Vagina (tissue), 2 donors: ENCODE measurements around the gene ARFIP1. TPM values are rescaled to one million over a fixed set of nuclear protein-coding genes. Genes with fewer than 3 reads are reported as not detected.
"Not testable (repeated sequence)": the region's sequence is repeated elsewhere in the genome, so short reads cannot be mapped to it uniquely, and the experiment has no call there.

Experiments used
- DNase-seq, 2 donors: peaks; one replicate each; pipeline ENCODE4 v3.0.0-alpha.2; 2017; ENCODE audit errors: extremely low spot score in 2 of 2
- H3K27ac ChIP-seq: fragments of 200-600 bp; sonication (generic); one replicate; pipeline ENCODE4 v1.5.1; 2019
- H3K27me3 ChIP-seq: fragments of 200-600 bp; sonication (generic); one replicate; pipeline ENCODE4 v1.5.1; 2019
- H3K36me3 ChIP-seq, 2 donors: fragments of 200-600 bp; sonication (generic); one replicate each; pipeline ENCODE4 v1.5.1; 2017 to 2019
- H3K4me1 ChIP-seq: fragments of 200-600 bp; sonication (generic); one replicate; pipeline ENCODE4 v1.5.1; 2019
- H3K4me3 ChIP-seq, 2 donors: fragments of 200-600 bp; sonication (generic); 1 replicate in 1 of 2; 2 replicates in 1 of 2; pipeline ENCODE4 v1.5.1; 2016 to 2019
- H3K9me3 ChIP-seq: fragments of 200-600 bp; sonication (generic); one replicate; pipeline ENCODE4 v1.5.1; 2019
- POLR2A ChIP-seq, 2 donors: fragments of 450-650 bp; IDR thresholded peaks; one replicate each; pipeline ENCODE4 v1.6.1; 2017; ENCODE audit warnings: antibody characterized with exemption in 2 of 2, mild to moderate bottlenecking in 2 of 2, moderate library complexity in 2 of 2
- POLR2AphosphoS5 ChIP-seq, 2 donors: sonication (generic); formaldehyde crosslinking; IDR thresholded peaks; one replicate each; pipeline ENCODE4 v1.9.0; 2017; ENCODE audit warnings: antibody characterized with exemption in 2 of 2, mild to moderate bottlenecking in 2 of 2, low read depth in 1 of 2; ENCODE audit not compliant: insufficient read depth in 1 of 2
- intact Hi-C: fragments of 100-400 bp; cut with DNase I; formaldehyde crosslinking; loops from one replicate; pipeline ENCODE4 v1.15.1; 2023
- total RNA-seq: library from RNA; depleted of rRNA; stranded (reverse); fragments of >200 nt; gene quantifications from one replicate; pipeline ENCODE4 v1.2.3, GENCODE V29; 2016
- TF ChIP-seq, protein P1 (sequence below), 3 experiments: fragments of 450-650 bp in 2 of 3; fragments of 200-600 bp in 1 of 3; sonication (generic) in 1 of 3; IDR thresholded peaks; one replicate each; pipeline ENCODE4 v1.5.1; 2017 to 2019; ENCODE audit warnings: antibody characterized with exemption in 3 of 3, mild to moderate bottlenecking in 2 of 3, moderate library complexity in 2 of 3

Gene ARFIP1
- total RNA-seq, 1 donor from 2014 or later: 19.4 TPM

- no peaks in the 10 kb centered on the region for H3K27me3 ChIP-seq
- H3K36me3 ChIP-seq: no peaks in the 10 kb centered on the region
- no peak overlapping the region for H3K4me3 ChIP-seq
- H3K27ac ChIP-seq: no peak overlapping the region
- intact Hi-C loops: no loop called here
- no peaks in the 10 kb centered on the region for H3K9me3 ChIP-seq
- TF ChIP-seq POLR2A (IDR thresholded peaks at IDR 0.05) (no peak), POLR2AphosphoS5 (IDR thresholded peaks at IDR 0.05; ENCODE audit: insufficient read depth in 1 of 2, low read depth in 1 of 2) (no peak)
- TF ChIP-seq, protein P1, sequence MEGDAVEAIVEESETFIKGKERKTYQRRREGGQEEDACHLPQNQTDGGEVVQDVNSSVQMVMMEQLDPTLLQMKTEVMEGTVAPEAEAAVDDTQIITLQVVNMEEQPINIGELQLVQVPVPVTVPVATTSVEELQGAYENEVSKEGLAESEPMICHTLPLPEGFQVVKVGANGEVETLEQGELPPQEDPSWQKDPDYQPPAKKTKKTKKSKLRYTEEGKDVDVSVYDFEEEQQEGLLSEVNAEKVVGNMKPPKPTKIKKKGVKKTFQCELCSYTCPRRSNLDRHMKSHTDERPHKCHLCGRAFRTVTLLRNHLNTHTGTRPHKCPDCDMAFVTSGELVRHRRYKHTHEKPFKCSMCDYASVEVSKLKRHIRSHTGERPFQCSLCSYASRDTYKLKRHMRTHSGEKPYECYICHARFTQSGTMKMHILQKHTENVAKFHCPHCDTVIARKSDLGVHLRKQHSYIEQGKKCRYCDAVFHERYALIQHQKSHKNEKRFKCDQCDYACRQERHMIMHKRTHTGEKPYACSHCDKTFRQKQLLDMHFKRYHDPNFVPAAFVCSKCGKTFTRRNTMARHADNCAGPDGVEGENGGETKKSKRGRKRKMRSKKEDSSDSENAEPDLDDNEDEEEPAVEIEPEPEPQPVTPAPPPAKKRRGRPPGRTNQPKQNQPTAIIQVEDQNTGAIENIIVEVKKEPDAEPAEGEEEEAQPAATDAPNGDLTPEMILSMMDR (IDR thresholded peaks at IDR 0.05): no peak
- H3K4me1 ChIP-seq: no peaks in the 10 kb centered on the region
- DNase-seq: no peak
Measured at GRCh38 chr4:152735906-152736305, 43.8 kb upstream of the ARFIP1 start.

DNA sequence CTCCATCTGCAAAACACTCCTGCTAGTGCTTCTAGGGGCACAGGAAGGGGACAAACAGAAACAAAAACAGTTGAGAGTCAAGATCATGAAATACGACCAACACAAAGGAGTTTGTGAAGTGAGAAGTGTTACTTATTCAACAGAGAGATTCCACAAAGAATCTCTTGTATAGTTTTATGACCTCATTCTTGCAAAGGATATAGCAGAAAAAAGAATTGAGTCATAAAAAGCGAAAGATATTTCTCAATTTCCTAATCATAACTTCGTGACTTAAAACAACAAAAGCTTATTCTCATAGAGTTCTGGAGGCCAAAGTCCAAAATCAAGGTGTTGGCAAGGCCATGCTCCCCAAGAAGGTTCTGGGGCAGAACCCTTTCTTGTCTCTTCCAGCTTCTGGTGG is 40.9 kb upstream of the ARFIP1 start:
- DNase-seq: no peak
- Histone ChIP-seq H3K9me3 (no peaks in the 10 kb centered on the region), H3K27ac (no peak overlapping the region), H3K36me3 (no peaks in the 10 kb centered on the region), H3K4me3 (no peak overlapping the region), H3K27me3 (no peaks in the 10 kb centered on the region), H3K4me1 (no peaks in the 10 kb centered on the region)
- intact Hi-C loops: no loop called here
- TF ChIP-seq POLR2AphosphoS5 (IDR thresholded peaks at IDR 0.05; ENCODE audit: insufficient read depth in 1 of 2, low read depth in 1 of 2) (no peak), POLR2A (IDR thresholded peaks at IDR 0.05) (no peak)

- DNase-seq: no peak
- no peak for TF ChIP-seq POLR2AphosphoS5 (IDR thresholded peaks at IDR 0.05; ENCODE audit: insufficient read depth in 1 of 2, low read depth in 1 of 2)
- TF ChIP-seq, protein P1 (IDR thresholded peaks at IDR 0.05): no peak
- TF ChIP-seq POLR2A (IDR thresholded peaks at IDR 0.05): no peak
- Histone ChIP-seq H3K4me3 (no peak overlapping the region), H3K27ac (no peak overlapping the region), H3K36me3 (no peaks in the 10 kb centered on the region), H3K9me3 (no peaks in the 10 kb centered on the region), H3K27me3 (no peaks in the 10 kb centered on the region), H3K4me1 (no peaks in the 10 kb centered on the region)
- intact Hi-C loops: no loop called here
Measured at GRCh38 chr4:152747444-152747843, 32.3 kb upstream of the ARFIP1 start.

- Histone ChIP-seq H3K36me3 (no peaks in the 10 kb centered on the region), H3K27me3 (no peaks in the 10 kb centered on the region), H3K4me3 (no peak overlapping the region), H3K27ac (no peak overlapping the region), H3K4me1 (no peaks in the 10 kb centered on the region), H3K9me3 (no peaks in the 10 kb centered on the region)
- intact Hi-C loops: no loop called here
- TF ChIP-seq POLR2A (IDR thresholded peaks at IDR 0.05) (no peak), POLR2AphosphoS5 (IDR thresholded peaks at IDR 0.05; ENCODE audit: insufficient read depth in 1 of 2, low read depth in 1 of 2) (no peak)
- TF ChIP-seq, protein P1 (IDR thresholded peaks at IDR 0.05): no peak
- no peak for DNase-seq
Measured at GRCh38 chr4:152748619-152749018, 31.1 kb upstream of the ARFIP1 start.

DNA sequence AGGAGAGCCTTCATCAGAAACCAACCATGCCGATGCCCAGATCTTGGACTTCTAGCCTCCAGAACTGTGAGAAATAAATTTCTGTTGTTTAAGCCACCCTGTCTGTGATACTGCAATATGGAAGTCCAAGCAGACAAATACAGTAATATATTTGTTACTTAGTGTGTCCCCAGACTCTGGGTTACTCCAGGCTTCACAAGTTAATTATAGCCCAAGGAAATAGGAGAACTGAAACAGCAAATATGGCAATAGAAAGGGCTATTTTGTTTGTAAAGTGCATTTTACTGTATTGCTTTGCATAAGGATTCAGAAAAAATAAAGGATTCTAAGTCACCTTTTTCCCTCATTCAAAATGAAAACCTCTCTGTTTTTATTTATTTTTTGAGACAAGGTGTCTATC is 16.0 kb upstream of the ARFIP1 start:
- Histone ChIP-seq H3K27me3 (no peaks in the 10 kb centered on the region), H3K9me3 (no peaks in the 10 kb centered on the region), H3K27ac (no peak overlapping the region), H3K36me3 (no peaks in the 10 kb centered on the region), H3K4me1 (no peaks in the 10 kb centered on the region), H3K4me3 (no peak overlapping the region)
- no peak for DNase-seq
- TF ChIP-seq POLR2AphosphoS5 (IDR thresholded peaks at IDR 0.05; ENCODE audit: insufficient read depth in 1 of 2, low read depth in 1 of 2) (no peak), POLR2A (IDR thresholded peaks at IDR 0.05) (no peak)
- TF ChIP-seq, protein P1 (IDR thresholded peaks at IDR 0.05): no peak
- intact Hi-C loops: no loop called here

GRCh38 chr4:152765069-152765737 is 14.6 kb upstream of the ARFIP1 start:
- H3K4me3 ChIP-seq, intact Hi-C loops, H3K36me3 ChIP-seq, H3K9me3 ChIP-seq, H3K27ac ChIP-seq, DNase-seq, H3K27me3 ChIP-seq, H3K4me1 ChIP-seq: not testable (repeated sequence)
